Activated CD4-positive, alpha-beta T cell treated with anti-CD3 and anti-CD28 coated beads, Interleukin-2, amount 50 U/mL, for 16 hours (primary cell): ENCODE data around the gene FAM72A.
"Not testable (repeated sequence)": the region's sequence is repeated elsewhere in the genome, so short reads cannot be mapped to it uniquely, and the experiment has no call there.

ENCODE experiments used
- DNase-seq: peaks from one replicate; pipeline ENCODE4 v3.0.0-alpha.2; 2020

FAM72A gene

GRCh38 chr1:206202789-206203363 is at the start of gene FAM72A:
Gene FAM72A, minus strand, starts transcription at chr1:206202839. Its CDS starts 814 bp downstream, at chr1:206202025.
- peak; percentile 100 for DNase-seq

DNA sequence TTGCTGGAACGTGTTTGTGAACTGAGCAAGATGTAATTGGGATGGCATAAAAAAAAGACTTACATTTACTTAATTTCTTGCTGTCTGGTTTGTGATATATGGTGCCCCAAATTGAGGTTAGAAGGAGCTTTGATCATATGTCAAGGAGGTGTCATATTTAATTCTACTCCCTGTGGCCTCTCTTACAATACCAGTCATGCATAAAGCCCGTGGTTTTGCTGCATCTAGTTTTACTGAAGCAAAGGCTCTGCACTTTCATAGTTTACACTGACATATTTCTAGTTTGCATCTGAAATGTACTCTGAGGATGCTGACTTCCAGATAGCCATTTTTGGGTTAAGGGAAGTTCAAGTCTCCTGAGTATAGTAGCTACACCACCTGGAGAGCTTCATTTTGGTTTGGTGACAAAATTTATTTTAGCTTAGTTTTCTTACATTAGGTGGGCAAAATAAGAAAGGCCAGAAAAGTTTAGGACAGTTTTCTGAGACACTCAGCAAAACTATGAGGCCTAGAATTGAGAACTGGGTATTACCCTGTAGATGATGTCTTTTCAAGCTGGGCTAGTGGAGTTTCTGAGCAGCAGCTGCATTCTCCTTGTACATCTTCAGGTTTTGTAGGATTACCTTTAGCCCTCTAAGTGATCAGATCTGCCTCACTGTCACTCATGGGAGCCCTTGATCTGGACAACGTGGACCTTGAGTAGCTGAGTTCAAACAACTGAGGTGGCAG is 48.5 kb upstream of the FAM72A start:
- DNase-seq, result not testable (repeated sequence)

- not testable (repeated sequence) for DNase-seq
These were observed 43.7 kb upstream of the FAM72A start for GRCh38 chr1:206246129-206246886.

DNA sequence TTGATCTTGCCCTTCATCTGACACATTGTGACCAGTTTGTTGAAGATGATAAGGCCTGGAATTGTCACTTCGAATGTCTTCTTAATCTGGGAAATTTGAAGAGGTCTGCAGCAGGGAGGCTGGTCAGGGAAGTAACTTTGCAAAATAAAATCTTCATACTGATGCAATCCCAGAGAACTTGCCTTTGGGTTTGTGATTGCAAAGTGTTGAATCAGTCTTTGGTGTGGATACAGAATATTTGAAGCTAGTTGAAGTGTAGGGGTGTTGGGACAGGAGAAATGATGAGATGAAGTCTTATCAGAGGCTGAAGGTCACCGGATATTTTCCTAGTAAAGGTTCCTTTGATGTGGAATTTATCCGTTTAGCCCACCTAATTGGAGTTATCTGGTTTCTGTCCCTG is 42.8 kb upstream of the FAM72A start:
- DNase-seq, result not testable (repeated sequence)

GRCh38 chr1:206243335-206243734 is 40.7 kb upstream of the FAM72A start:
- peak; percentile 72 for DNase-seq

- DNase-seq, result peak; percentile 48
These were observed 37.6 kb upstream of the FAM72A start for GRCh38 chr1:206240288-206240687.

GRCh38 chr1:206235190-206235589 is 32.6 kb upstream of the FAM72A start:
- not testable (repeated sequence) for DNase-seq

GRCh38 chr1:206234189-206234916 is 31.7 kb upstream of the FAM72A start:
- DNase-seq, result not testable (repeated sequence)

- not testable (repeated sequence) for DNase-seq
These were observed 30.5 kb upstream of the FAM72A start for GRCh38 chr1:206232970-206233645.

DNA sequence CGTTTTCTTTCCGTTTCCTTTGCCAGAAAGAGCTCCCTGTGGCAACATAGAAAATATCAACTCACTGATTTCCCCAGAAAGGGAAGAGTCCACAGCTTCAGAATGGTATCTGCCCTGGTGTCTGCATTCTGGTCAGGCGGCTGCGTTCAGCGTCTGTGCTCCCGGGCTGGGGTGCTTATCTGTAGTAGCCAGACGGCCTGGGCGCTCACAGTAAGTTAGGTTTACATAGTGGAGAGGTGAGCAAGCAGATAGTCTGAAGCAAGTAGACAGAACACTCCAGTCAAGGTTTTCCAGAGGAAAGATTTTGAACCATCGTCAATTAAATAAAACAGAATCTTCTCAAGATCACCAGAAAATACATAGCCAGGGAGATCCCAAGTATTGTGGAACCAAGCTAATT is 29.4 kb upstream of the FAM72A start:
- not testable (repeated sequence) for DNase-seq

GRCh38 chr1:206229286-206229685 is 26.6 kb upstream of the FAM72A start:
- not testable (repeated sequence) for DNase-seq

DNA sequence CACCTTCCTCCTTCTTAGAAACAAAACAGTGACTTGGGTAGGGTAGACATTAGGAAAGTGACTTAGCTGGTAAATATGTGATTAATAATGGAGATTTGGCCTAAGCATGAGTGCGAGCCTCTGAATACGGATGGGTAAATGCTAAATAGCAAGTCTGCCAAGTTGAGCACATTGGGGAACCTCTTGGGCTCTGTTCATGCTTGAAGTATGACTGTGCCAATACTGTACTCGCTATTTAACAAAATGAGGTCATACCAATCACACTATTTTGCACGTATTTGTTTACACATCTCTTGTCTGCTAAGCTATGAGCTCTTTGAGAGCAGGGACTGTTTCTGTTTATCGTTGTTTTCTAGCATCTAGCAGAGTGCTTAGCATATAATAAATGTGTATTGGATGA is 24.2 kb upstream of the FAM72A start:
- not testable (repeated sequence) for DNase-seq

DNA sequence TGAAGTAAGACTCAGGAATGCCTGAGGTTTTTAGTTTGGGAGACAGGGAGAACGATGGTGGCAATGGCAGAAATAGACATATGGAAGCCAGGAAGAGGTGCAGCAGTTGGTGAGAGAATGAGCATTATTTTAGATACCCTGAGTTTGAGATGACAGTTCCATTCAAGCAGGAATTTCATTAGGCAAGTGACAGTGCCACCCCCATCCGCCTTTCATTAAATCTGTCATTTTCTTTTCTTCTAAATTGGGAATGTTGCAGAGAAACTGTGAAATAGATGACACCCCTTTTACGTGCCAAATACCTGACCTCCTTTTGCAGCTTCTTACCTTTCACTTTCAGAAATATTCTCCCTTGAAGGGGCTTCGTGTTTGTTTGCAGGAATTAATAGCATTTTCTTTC is 22.7 kb upstream of the FAM72A start:
- not testable (repeated sequence) for DNase-seq

- not testable (repeated sequence) for DNase-seq
These were observed 21.6 kb upstream of the FAM72A start for GRCh38 chr1:206224190-206224776.

DNA sequence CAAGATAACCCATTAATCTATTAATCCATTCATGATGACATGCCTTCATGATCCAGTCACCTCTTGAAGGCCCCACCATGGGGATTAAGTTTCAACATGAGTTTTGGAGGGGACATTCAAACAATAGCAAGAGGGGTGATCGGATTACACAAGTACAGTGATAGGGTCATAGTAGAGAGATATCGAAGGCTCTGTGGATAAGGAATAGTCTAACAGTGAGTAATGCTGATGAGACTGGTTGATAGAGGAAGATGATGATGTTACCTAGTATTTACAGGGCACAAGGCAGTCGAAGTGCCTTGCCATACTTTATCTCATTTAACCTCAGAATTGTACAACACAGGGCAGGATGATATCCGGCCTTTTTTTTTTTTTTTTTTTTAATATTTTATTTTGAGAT is 18.9 kb upstream of the FAM72A start:
- DNase-seq, result not testable (repeated sequence)

- not testable (repeated sequence) for DNase-seq
These were observed 17.8 kb upstream of the FAM72A start for GRCh38 chr1:206220332-206221000.

GRCh38 chr1:206219514-206220331 is 17.1 kb upstream of the FAM72A start:
- not testable (repeated sequence) for DNase-seq

DNA sequence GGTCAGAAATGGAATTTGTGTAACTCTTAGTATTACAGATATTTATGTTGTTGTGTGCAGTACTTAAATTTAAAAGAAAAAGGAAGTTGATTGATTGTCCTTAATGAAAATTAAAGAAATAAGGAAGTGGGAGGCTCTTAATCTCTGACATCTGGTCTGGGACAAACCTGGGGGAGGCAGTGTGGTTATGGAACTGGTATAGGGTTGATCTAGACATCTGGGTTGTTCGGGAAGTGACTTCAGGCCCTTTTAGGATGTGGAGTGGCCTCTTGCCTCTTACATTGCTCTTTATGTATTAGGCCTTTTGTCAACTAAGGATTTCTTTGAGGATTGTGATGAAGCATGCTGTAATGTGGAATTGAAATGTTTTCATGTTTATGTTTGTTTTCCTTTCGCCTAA is 16.1 kb upstream of the FAM72A start:
- not testable (repeated sequence) for DNase-seq

DNA sequence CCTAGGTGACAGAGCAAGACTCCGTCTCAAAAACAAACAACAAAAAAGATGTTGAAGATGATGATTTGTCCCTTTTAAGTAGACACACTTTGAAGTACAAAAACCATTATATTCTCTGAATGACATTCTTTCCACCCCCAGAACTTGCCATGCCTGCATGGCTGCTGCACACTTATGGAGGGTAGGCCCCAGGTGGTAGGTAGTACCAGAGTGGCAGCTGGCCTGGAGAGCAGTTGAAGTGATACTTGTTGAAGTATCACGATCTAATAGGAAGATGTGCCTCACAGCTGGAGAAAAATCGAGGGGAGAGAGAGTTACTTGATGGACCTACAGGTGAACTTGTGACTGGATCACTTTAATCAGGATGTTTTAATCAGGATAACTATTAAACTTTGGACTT is 15.6 kb upstream of the FAM72A start:
- not testable (repeated sequence) for DNase-seq
